RWPE2 (cell line): ENCODE measurements around the gene AP1AR.

Experiments
- ATAC-seq: fragments of 200-7000 bp; cut with Tn5 transposase; 3 replicates; pipeline ENCODE4 v1.9.1; 2021; ENCODE audit warnings: low read depth
- DNase-seq: peaks from one replicate; pipeline ENCODE4 v3.0.0-alpha.2; 2020; ENCODE audit warnings: low spot score
- H3K27ac ChIP-seq: fragments of 450-650 bp; 2 replicates; pipeline ENCODE4 v1.5.1; 2017; ENCODE audit warnings: mild to moderate bottlenecking; ENCODE audit not compliant: poor library complexity, severe bottlenecking
- H3K27me3 ChIP-seq: fragments of 250-450 bp; sonication (Bioruptor Pico); 2 replicates; pipeline ENCODE4 v1.5.1; 2021; ENCODE audit warnings: mild to moderate bottlenecking, moderate library complexity; ENCODE audit not compliant: insufficient read depth, poor library complexity, severe bottlenecking
- H3K36me3 ChIP-seq: fragments of 250-450 bp; sonication (Bioruptor Pico); 2 replicates; pipeline ENCODE4 v1.5.1; 2020; ENCODE audit warnings: low read depth, mild to moderate bottlenecking, moderate library complexity
- H3K4me1 ChIP-seq: fragments of 250-450 bp; sonication (Bioruptor Pico); 2 replicates; pipeline ENCODE4 v1.5.1; 2021; ENCODE audit warnings: mild to moderate bottlenecking, moderate library complexity; ENCODE audit not compliant: insufficient read depth, poor library complexity, severe bottlenecking
- H3K4me3 ChIP-seq: fragments of 250-450 bp; sonication (Bioruptor Pico); 2 replicates; pipeline ENCODE4 v1.5.1; 2021; ENCODE audit warnings: mild to moderate bottlenecking, moderate library complexity; ENCODE audit not compliant: severe bottlenecking
- H3K9me3 ChIP-seq: fragments of 250-450 bp; sonication (Bioruptor Pico); 2 replicates; pipeline ENCODE4 v1.5.1; 2021; ENCODE audit warnings: mild to moderate bottlenecking, moderate library complexity; ENCODE audit not compliant: severe bottlenecking
- TF ChIP-seq, protein P1 (sequence below): fragments of 450-650 bp; IDR thresholded peaks from one replicate; pipeline ENCODE4 v1.5.1; 2017; ENCODE audit warnings: mild to moderate bottlenecking, moderate library complexity; ENCODE audit not compliant: poor library complexity, severe bottlenecking

The AP1AR gene

DNA sequence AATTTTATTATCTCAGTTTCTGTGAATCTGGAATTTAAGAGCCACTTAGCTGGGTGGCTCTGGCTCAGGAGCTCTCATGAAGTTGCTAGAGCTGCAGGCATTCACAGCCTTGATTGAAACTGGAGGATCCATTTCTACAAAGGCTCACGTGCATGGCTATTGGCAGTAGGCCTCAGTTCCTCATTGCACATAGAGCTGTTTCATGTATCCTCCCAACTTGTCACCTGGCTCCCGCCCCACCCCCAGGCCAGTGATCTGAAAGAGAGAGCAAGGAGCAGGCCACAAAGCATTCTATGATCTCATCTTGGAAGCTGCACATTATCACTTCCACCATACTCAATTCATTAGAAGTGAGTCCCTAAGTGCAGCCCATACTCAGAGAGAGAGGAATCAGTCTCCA is 18.5 kb upstream of the AP1AR start:
- H3K4me3 ChIP-seq = no peak overlapping the region
- no peak for DNase-seq
- H3K36me3 ChIP-seq = no peaks in the 10 kb centered on the region
- H3K4me1 ChIP-seq = peaks cover 15% of the 10 kb centered on the region
- TF ChIP-seq, protein P1, sequence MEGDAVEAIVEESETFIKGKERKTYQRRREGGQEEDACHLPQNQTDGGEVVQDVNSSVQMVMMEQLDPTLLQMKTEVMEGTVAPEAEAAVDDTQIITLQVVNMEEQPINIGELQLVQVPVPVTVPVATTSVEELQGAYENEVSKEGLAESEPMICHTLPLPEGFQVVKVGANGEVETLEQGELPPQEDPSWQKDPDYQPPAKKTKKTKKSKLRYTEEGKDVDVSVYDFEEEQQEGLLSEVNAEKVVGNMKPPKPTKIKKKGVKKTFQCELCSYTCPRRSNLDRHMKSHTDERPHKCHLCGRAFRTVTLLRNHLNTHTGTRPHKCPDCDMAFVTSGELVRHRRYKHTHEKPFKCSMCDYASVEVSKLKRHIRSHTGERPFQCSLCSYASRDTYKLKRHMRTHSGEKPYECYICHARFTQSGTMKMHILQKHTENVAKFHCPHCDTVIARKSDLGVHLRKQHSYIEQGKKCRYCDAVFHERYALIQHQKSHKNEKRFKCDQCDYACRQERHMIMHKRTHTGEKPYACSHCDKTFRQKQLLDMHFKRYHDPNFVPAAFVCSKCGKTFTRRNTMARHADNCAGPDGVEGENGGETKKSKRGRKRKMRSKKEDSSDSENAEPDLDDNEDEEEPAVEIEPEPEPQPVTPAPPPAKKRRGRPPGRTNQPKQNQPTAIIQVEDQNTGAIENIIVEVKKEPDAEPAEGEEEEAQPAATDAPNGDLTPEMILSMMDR = no peak
- H3K27ac ChIP-seq = peak overlapping the region; percentile 33
- no peak for ATAC-seq
- H3K27me3 ChIP-seq = no peaks in the 10 kb centered on the region
- H3K9me3 ChIP-seq = no peaks in the 10 kb centered on the region

DNA sequence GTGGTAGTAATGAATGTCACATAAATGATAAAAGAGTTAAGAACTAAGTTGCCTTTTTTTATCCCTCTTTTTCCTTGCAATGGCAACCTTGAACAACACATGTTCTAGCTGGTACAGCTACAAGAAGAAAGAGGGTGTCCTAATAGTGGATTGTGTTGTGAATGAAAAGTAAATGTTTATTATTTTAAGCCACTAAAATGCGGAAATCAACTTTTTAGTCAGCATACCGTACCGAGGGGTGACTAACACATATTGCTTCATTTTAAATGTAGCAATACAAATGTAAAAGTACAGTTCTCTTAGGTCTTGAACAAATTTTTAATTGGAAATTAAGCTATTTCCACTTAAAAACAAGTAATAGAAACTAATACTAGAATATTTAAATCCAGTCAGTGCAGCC is 17.7 kb upstream of the AP1AR start:
- Histone ChIP-seq H3K36me3 (no peaks in the 10 kb centered on the region), H3K4me3 (no peak overlapping the region), H3K27ac (peak overlapping the region; percentile 33), H3K9me3 (no peaks in the 10 kb centered on the region), H3K4me1 (peaks cover 15% of the 10 kb centered on the region), H3K27me3 (no peaks in the 10 kb centered on the region)
- TF ChIP-seq, protein P1 = no peak
- no peak for DNase-seq
- ATAC-seq = peak; percentile 89

DNA sequence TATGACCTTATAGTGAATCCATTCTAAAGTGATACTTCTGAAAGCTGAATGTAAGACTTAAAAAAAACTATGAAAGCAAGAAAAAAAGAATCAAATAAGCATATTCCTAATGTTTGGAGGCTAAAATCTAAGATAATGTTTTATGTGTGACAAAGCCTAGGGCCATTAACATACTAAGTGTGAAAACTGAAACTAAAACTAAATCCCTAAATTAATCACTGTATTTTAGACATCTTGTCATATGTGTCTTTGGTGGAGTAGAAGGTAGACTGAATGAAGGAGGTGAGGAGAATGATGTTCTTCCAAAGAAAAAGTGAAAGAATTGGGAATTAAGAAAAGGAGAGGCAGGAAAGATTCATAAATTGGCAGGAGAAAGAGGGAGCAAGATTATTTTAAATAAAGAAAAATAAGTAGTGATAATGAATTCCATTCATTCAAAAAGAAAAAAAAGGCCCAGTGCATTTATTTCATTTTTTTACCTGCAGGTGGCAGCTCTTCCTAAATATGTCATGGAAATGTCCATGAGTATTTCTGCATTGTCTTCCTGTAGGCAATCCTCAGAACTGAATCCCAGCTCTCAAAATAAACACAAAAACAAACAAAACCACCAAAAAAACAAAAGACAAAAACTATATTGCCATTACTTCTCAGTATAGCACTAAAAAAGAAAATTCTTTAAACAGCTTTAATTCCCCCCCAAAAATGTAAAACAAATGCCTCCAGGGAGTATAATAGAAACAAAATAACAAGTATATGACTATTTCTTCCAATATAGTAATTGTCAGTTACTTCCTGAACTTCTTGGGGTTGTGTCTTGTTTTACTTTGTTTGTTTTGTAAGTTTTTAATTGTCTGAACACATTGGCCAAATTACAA is 17.0 kb upstream of the AP1AR start:
- Histone ChIP-seq H3K4me3 (no peak overlapping the region), H3K9me3 (no peaks in the 10 kb centered on the region), H3K27ac (peak overlapping the region; percentile 33), H3K36me3 (no peaks in the 10 kb centered on the region), H3K27me3 (no peaks in the 10 kb centered on the region), H3K4me1 (peaks cover 15% of the 10 kb centered on the region)
- DNase-seq (no peak), ATAC-seq (peak; percentile 55; the same call in 2 of the 3 replicates)
- TF ChIP-seq, protein P1 = peak; percentile 79

DNA sequence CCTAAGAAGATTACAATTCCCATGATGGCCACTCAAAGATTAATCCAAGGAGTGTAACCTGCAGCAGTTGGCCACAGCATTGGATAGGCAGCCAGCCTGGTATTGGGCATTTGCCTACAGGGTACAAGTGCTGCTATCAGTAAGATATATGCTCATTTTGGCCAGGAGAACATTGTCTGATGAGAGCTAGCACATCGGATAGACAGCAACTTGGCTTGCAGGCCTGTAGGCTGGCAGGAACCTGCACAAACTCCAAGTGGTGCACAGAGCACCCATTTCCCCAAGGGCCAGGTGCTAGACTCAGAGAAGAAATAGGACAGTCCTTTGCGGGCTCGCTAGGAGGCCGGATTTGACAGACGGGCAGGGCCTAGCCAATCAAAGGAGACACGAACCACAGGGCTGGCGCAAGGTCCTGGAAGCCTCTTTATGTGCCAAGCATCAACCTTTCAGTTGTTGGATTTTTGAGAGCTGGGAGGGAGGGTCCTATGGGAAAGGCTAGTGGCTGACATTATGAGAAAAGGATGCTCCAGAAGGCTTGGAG is 11.7 kb upstream of the AP1AR start:
- TF ChIP-seq, protein P1 = no peak
- no peak for ATAC-seq
- no peaks in the 10 kb centered on the region for H3K9me3 ChIP-seq
- H3K27ac ChIP-seq = no peak overlapping the region
- no peak overlapping the region for H3K4me3 ChIP-seq
- H3K36me3 ChIP-seq = no peaks in the 10 kb centered on the region
- H3K4me1 ChIP-seq = no peaks in the 10 kb centered on the region
- no peaks in the 10 kb centered on the region for H3K27me3 ChIP-seq
- no peak for DNase-seq
